NOMO-1 (cell line): ENCODE results near the gene CACTIN.
"Not testable (repeated sequence)": the region's sequence is repeated elsewhere in the genome, so short reads cannot be mapped to it uniquely, and the experiment has no call there.

Experiments used
- DNase-seq, 2 experiments: peaks; one replicate each; lab custom pipeline; 2025; ENCODE audit not compliant: unreplicated experiment in 2 of 2; lab: John Stamatoyannopoulos, UW

CACTIN gene

GRCh38 chr19:3648037-3648905, 21.7 kb upstream of the CACTIN start:
- DNase-seq = no peak

- DNase-seq = not testable (repeated sequence)
Observed at GRCh38 chr19:3647102-3647501, 20.5 kb upstream of the CACTIN start.

- no peak for DNase-seq
Observed at GRCh38 chr19:3646336-3647092, 19.9 kb upstream of the CACTIN start.

GRCh38 chr19:3645726-3646125, 19.1 kb upstream of the CACTIN start:
- DNase-seq = no peak

- DNase-seq = no peak
Observed at GRCh38 chr19:3645067-3645396, 18.4 kb upstream of the CACTIN start.

- DNase-seq = no peak
Observed at GRCh38 chr19:3644351-3645066, 17.9 kb upstream of the CACTIN start.

GRCh38 chr19:3643674-3644313, 17.2 kb upstream of the CACTIN start:
- DNase-seq = no peak

GRCh38 chr19:3642987-3643673, 16.5 kb upstream of the CACTIN start:
- DNase-seq = no peak

- no peak for DNase-seq
Observed at GRCh38 chr19:3642296-3642695, 15.7 kb upstream of the CACTIN start.

- DNase-seq = no peak
Observed at GRCh38 chr19:3641515-3642269, 15.1 kb upstream of the CACTIN start.

- no peak for DNase-seq
Observed at GRCh38 chr19:3639479-3639878, 12.9 kb upstream of the CACTIN start.

- DNase-seq = no peak
Observed at GRCh38 chr19:3638208-3639193, 11.9 kb upstream of the CACTIN start.

- no peak for DNase-seq
Observed at GRCh38 chr19:3637621-3638020, 11.0 kb upstream of the CACTIN start.

GRCh38 chr19:3636962-3637361, 10.4 kb upstream of the CACTIN start:
- no peak for DNase-seq

- no peak for DNase-seq
Observed at GRCh38 chr19:3636506-3636905, 9.9 kb upstream of the CACTIN start.

- no peak for DNase-seq
Observed at GRCh38 chr19:3634496-3635045, 8.0 kb upstream of the CACTIN start.

GRCh38 chr19:3633559-3633988, 7.0 kb upstream of the CACTIN start:
- DNase-seq = no peak
